Activated naive CD4-positive, alpha-beta T cell treated with anti-CD3 and anti-CD28 coated beads, Interleukin-2, amount 10 ng/mL, durations not matched to agents 7 days and 5 days (primary cell): ENCODE results near the gene SIDT2.
A peak's percentile ranks its signal among the peaks of the same experiment; 100 is the strongest.

Source experiments
- CTCF ChIA-PET: fragments of 350-600 bp; sonication (Branson Sonifier 250); formaldehyde crosslinking; loops from one replicate; lab custom pipeline; 2021; ENCODE audit warnings: antibody characterized with exemption; lab: Charles Lee
- DNase-seq: peaks from one replicate; pipeline ENCODE4 v3.0.0-alpha.2; 2020
- H3K27ac Mint-ChIP-seq: one replicate; pipeline ENCODE4 v1.8.0; 2021; ENCODE audit warnings: mild to moderate bottlenecking, moderate library complexity, mixed read lengths
- H3K27me3 Mint-ChIP-seq: one replicate; pipeline ENCODE4 v1.8.0; 2021; ENCODE audit warnings: mild to moderate bottlenecking, mixed read lengths
- H3K36me3 Mint-ChIP-seq: one replicate; pipeline ENCODE4 v1.8.0; 2021; ENCODE audit warnings: mixed read lengths
- H3K4me1 Mint-ChIP-seq: one replicate; pipeline ENCODE4 v1.8.0; 2021; ENCODE audit warnings: mixed read lengths
- H3K4me3 Mint-ChIP-seq: one replicate; pipeline ENCODE4 v1.8.0; 2021; ENCODE audit warnings: mild to moderate bottlenecking, moderate library complexity, mixed read lengths
- H3K9me3 Mint-ChIP-seq: one replicate; pipeline ENCODE4 v1.8.0; 2021; ENCODE audit warnings: mixed read lengths

The SIDT2 gene

GRCh38 chr11:117188620-117189081 lies 10.1 kb downstream of the SIDT2 start:
- Mint-ChIP-seq H3K27ac (no peak overlapping the region), H3K4me1 (peaks cover 9% of the 10 kb centered on the region)
- CTCF ChIA-PET, result no interaction called here

GRCh38 chr11:117189191-117189940 lies 10.8 kb downstream of the SIDT2 start:
- H3K27ac Mint-ChIP-seq, result no peak overlapping the region
- peaks cover 9% of the 10 kb centered on the region for H3K4me1 Mint-ChIP-seq
- CTCF ChIA-PET, result no interaction called here
- peaks cover 2% of the 10 kb centered on the region for H3K36me3 Mint-ChIP-seq
- H3K4me3 Mint-ChIP-seq, result no peak overlapping the region
- no peaks in the 10 kb centered on the region for H3K9me3 Mint-ChIP-seq
- DNase-seq, result no peak
- H3K27me3 Mint-ChIP-seq, result no peaks in the 10 kb centered on the region

More at GRCh38 chr11:117188620-117189081, 10.1 kb downstream of the SIDT2 start:
- Mint-ChIP-seq H3K36me3 (peaks cover 2% of the 10 kb centered on the region), H3K4me3 (no peak overlapping the region), H3K27me3 (no peaks in the 10 kb centered on the region), H3K9me3 (no peaks in the 10 kb centered on the region)
- no peak for DNase-seq

GRCh38 chr11:117189941-117190544 lies 11.5 kb downstream of the SIDT2 start:
- no peak overlapping the region for H3K4me3 Mint-ChIP-seq
- no peak overlapping the region for H3K27ac Mint-ChIP-seq
- H3K4me1 Mint-ChIP-seq, result peaks cover 9% of the 10 kb centered on the region
- DNase-seq, result no peak
- H3K36me3 Mint-ChIP-seq, result peaks cover 2% of the 10 kb centered on the region
- H3K27me3 Mint-ChIP-seq, result no peaks in the 10 kb centered on the region
- no peaks in the 10 kb centered on the region for H3K9me3 Mint-ChIP-seq
- CTCF ChIA-PET, result interaction anchor here (3.0 kb wide), 1 partner anchor 9 kb away, joined by 14 read pairs; no protein-coding TSS in a partner anchor

GRCh38 chr11:117191680-117192400 lies 13.3 kb downstream of the SIDT2 start:
- no peak overlapping the region for H3K4me3 Mint-ChIP-seq
- CTCF ChIA-PET, result interaction anchor here (3.0 kb wide), 1 partner anchor 11 kb away, joined by 14 read pairs; no protein-coding TSS in a partner anchor
- DNase-seq, result no peak
- no peaks in the 10 kb centered on the region for H3K9me3 Mint-ChIP-seq
- H3K27ac Mint-ChIP-seq, result no peak overlapping the region
- H3K27me3 Mint-ChIP-seq, result no peaks in the 10 kb centered on the region
- peaks cover 11% of the 10 kb centered on the region for H3K4me1 Mint-ChIP-seq
- H3K36me3 Mint-ChIP-seq, result peaks cover 5% of the 10 kb centered on the region

GRCh38 chr11:117192401-117192875 lies 13.9 kb downstream of the SIDT2 start:
- Mint-ChIP-seq H3K27me3 (no peaks in the 10 kb centered on the region), H3K4me1 (peaks cover 11% of the 10 kb centered on the region), H3K27ac (no peak overlapping the region), H3K9me3 (no peaks in the 10 kb centered on the region), H3K36me3 (peaks cover 5% of the 10 kb centered on the region), H3K4me3 (no peak overlapping the region)
- CTCF ChIA-PET, result interaction anchor here (3.0 kb wide), 1 partner anchor 11 kb away, joined by 14 read pairs; no protein-coding TSS in a partner anchor
- no peak for DNase-seq

GRCh38 chr11:117193130-117194020 lies 14.8 kb downstream of the SIDT2 start:
- Mint-ChIP-seq H3K27me3 (no peaks in the 10 kb centered on the region), H3K4me3 (no peak overlapping the region), H3K9me3 (no peaks in the 10 kb centered on the region), H3K4me1 (peaks cover 11% of the 10 kb centered on the region), H3K27ac (peak overlapping the region; percentile 71), H3K36me3 (peaks cover 5% of the 10 kb centered on the region)
- no peak for DNase-seq
- CTCF ChIA-PET, result interaction anchor here (3.0 kb wide), 1 partner anchor 12 kb away, joined by 14 read pairs; no protein-coding TSS in a partner anchor

- no peak overlapping the region for H3K27ac Mint-ChIP-seq
- CTCF ChIA-PET, result interaction anchor here (0.6 to 1.8 kb wide), 2 partner anchors 13 to 461 kb away, joined by 3 to 6 read pairs; no protein-coding TSS in a partner anchor
- H3K36me3 Mint-ChIP-seq, result peaks cover 5% of the 10 kb centered on the region
- no peaks in the 10 kb centered on the region for H3K27me3 Mint-ChIP-seq
- DNase-seq, result peak; percentile 12
- H3K9me3 Mint-ChIP-seq, result no peaks in the 10 kb centered on the region
- H3K4me1 Mint-ChIP-seq, result peaks cover 11% of the 10 kb centered on the region
- H3K4me3 Mint-ChIP-seq, result no peak overlapping the region
Measured at GRCh38 chr11:117194267-117194666, 15.7 kb downstream of the SIDT2 start.

GRCh38 chr11:117195258-117195657 lies 16.7 kb downstream of the SIDT2 start:
- Mint-ChIP-seq H3K4me1 (peaks cover 11% of the 10 kb centered on the region), H3K27me3 (no peaks in the 10 kb centered on the region), H3K9me3 (no peaks in the 10 kb centered on the region), H3K27ac (no peak overlapping the region), H3K36me3 (peaks cover 5% of the 10 kb centered on the region), H3K4me3 (no peak overlapping the region)
- no peak for DNase-seq
- CTCF ChIA-PET, result interaction anchor here (1.8 kb wide), 1 partner anchor 14 kb away, joined by 6 read pairs; no protein-coding TSS in a partner anchor

GRCh38 chr11:117195761-117196160 lies 17.2 kb downstream of the SIDT2 start:
- Mint-ChIP-seq H3K9me3 (no peaks in the 10 kb centered on the region), H3K36me3 (peaks cover 2% of the 10 kb centered on the region), H3K4me3 (no peak overlapping the region), H3K4me1 (peaks cover 11% of the 10 kb centered on the region), H3K27me3 (no peaks in the 10 kb centered on the region), H3K27ac (no peak overlapping the region)
- CTCF ChIA-PET, result interaction anchor here (1.8 kb wide), 1 partner anchor 15 kb away, joined by 6 read pairs; no protein-coding TSS in a partner anchor
- no peak for DNase-seq

GRCh38 chr11:117197006-117197405 lies 18.5 kb downstream of the SIDT2 start:
- Mint-ChIP-seq H3K27ac (no peak overlapping the region), H3K36me3 (peaks cover 2% of the 10 kb centered on the region), H3K27me3 (no peaks in the 10 kb centered on the region), H3K4me3 (no peak overlapping the region), H3K4me1 (peaks cover 9% of the 10 kb centered on the region), H3K9me3 (no peaks in the 10 kb centered on the region)
- no peak for DNase-seq
- CTCF ChIA-PET, result interaction anchor here (1.0 to 1.8 kb wide), 4 partner anchors 15 to 25 kb away, joined by 3 to 8 read pairs (median 4); no protein-coding TSS in a partner anchor

GRCh38 chr11:117197516-117198456 lies 19.2 kb downstream of the SIDT2 start:
- Mint-ChIP-seq H3K4me1 (peaks cover 6% of the 10 kb centered on the region), H3K27ac (no peak overlapping the region), H3K4me3 (no peak overlapping the region), H3K27me3 (no peaks in the 10 kb centered on the region), H3K36me3 (peaks cover 2% of the 10 kb centered on the region), H3K9me3 (no peaks in the 10 kb centered on the region)
- no peak for DNase-seq
- CTCF ChIA-PET, result interaction anchor here (1.3 to 1.8 kb wide), 3 partner anchors 17 to 26 kb away, joined by 3 to 8 read pairs (median 4); no protein-coding TSS in a partner anchor

GRCh38 chr11:117198613-117199012 lies 20.1 kb downstream of the SIDT2 start:
- no peak overlapping the region for H3K27ac Mint-ChIP-seq
- no peak for DNase-seq
- CTCF ChIA-PET, result interaction anchor here (1.8 kb wide), 1 partner anchor 25 kb away, joined by 4 read pairs; no protein-coding TSS in a partner anchor
- H3K9me3 Mint-ChIP-seq, result no peaks in the 10 kb centered on the region
- peaks cover 2% of the 10 kb centered on the region for H3K4me1 Mint-ChIP-seq
- no peak overlapping the region for H3K4me3 Mint-ChIP-seq
- no peaks in the 10 kb centered on the region for H3K27me3 Mint-ChIP-seq
- H3K36me3 Mint-ChIP-seq, result peaks cover 7% of the 10 kb centered on the region
